Ishikawa (cell line): ENCODE data around the gene ERC1.

Source experiments
- CEBPB ChIP-seq: IDR thresholded peaks from 2 replicates; pipeline ENCODE4 v1.6.1; 2012
- CREB1 ChIP-seq: IDR thresholded peaks from 2 replicates; pipeline ENCODE4 v1.6.1; 2012; ENCODE audit warnings: low read depth
- EGR1 ChIP-seq: IDR thresholded peaks from 2 replicates; pipeline ENCODE4 v1.6.1; 2012
- EP300 ChIP-seq: IDR thresholded peaks from 2 replicates; pipeline ENCODE4 v1.6.1; 2012; ENCODE audit warnings: borderline replicate concordance
- FOXM1 ChIP-seq: IDR thresholded peaks from 2 replicates; pipeline ENCODE4 v1.6.1; 2012; ENCODE audit warnings: low read depth, borderline replicate concordance
- NFIC ChIP-seq: IDR thresholded peaks from 2 replicates; pipeline ENCODE4 v1.6.1; 2012
- RAD21 ChIP-seq: IDR thresholded peaks from 2 replicates; pipeline ENCODE4 v1.6.1; 2012; ENCODE audit warnings: low read depth
- TAF1 ChIP-seq: IDR thresholded peaks from 2 replicates; pipeline ENCODE4 v1.6.1; 2012; ENCODE audit warnings: low read depth, mild to moderate bottlenecking
- TCF12 ChIP-seq: IDR thresholded peaks from 2 replicates; pipeline ENCODE4 v1.6.1; 2012; ENCODE audit warnings: low read depth
- TEAD4 ChIP-seq: IDR thresholded peaks from 2 replicates; pipeline ENCODE4 v1.6.1; 2012
- YY1 ChIP-seq: IDR thresholded peaks from 2 replicates; pipeline ENCODE4 v1.6.1; 2012; ENCODE audit warnings: low read depth
- ZBTB7A ChIP-seq: IDR thresholded peaks from 2 replicates; pipeline ENCODE4 v1.6.1; 2012; ENCODE audit warnings: low read depth
- TF ChIP-seq, protein P1 (sequence below): IDR thresholded peaks from 2 replicates; pipeline ENCODE4 v1.6.1; 2012; ENCODE audit warnings: low read depth, mild to moderate bottlenecking
- TF ChIP-seq, protein P2 (sequence below): IDR thresholded peaks from 2 replicates; pipeline ENCODE4 v1.6.1; 2012
- TF ChIP-seq, protein P3 (sequence below): IDR thresholded peaks from 2 replicates; pipeline ENCODE4 v1.6.1; 2012

The ERC1 gene

DNA sequence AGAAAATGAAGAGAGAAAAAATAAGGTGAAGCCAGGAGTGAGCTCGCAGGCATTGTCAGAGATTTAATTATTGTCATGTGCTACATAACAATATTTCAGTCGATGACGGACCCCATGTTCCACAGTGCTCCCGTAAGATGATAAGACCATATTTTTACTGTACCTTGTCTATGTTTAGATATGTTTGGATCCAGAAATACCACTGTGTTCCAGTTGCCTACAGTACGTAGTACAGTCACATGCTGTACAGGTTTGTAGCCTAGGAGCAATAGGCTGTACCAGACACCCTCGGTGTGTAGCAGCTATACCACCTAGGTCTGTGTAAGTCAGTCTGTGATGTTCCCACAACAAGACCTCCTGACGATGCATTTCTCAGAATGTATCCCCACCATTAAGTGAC lies 465.9 kb downstream of the ERC1 start:
- TF ChIP-seq, protein P1, sequence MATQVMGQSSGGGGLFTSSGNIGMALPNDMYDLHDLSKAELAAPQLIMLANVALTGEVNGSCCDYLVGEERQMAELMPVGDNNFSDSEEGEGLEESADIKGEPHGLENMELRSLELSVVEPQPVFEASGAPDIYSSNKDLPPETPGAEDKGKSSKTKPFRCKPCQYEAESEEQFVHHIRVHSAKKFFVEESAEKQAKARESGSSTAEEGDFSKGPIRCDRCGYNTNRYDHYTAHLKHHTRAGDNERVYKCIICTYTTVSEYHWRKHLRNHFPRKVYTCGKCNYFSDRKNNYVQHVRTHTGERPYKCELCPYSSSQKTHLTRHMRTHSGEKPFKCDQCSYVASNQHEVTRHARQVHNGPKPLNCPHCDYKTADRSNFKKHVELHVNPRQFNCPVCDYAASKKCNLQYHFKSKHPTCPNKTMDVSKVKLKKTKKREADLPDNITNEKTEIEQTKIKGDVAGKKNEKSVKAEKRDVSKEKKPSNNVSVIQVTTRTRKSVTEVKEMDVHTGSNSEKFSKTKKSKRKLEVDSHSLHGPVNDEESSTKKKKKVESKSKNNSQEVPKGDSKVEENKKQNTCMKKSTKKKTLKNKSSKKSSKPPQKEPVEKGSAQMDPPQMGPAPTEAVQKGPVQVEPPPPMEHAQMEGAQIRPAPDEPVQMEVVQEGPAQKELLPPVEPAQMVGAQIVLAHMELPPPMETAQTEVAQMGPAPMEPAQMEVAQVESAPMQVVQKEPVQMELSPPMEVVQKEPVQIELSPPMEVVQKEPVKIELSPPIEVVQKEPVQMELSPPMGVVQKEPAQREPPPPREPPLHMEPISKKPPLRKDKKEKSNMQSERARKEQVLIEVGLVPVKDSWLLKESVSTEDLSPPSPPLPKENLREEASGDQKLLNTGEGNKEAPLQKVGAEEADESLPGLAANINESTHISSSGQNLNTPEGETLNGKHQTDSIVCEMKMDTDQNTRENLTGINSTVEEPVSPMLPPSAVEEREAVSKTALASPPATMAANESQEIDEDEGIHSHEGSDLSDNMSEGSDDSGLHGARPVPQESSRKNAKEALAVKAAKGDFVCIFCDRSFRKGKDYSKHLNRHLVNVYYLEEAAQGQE: no peak
- no peak for TF ChIP-seq EGR1
- TF ChIP-seq, protein P2, sequence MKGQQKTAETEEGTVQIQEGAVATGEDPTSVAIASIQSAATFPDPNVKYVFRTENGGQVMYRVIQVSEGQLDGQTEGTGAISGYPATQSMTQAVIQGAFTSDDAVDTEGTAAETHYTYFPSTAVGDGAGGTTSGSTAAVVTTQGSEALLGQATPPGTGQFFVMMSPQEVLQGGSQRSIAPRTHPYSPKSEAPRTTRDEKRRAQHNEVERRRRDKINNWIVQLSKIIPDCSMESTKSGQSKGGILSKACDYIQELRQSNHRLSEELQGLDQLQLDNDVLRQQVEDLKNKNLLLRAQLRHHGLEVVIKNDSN: no peak
- TF ChIP-seq CREB1: no peak
- TF ChIP-seq, protein P3, sequence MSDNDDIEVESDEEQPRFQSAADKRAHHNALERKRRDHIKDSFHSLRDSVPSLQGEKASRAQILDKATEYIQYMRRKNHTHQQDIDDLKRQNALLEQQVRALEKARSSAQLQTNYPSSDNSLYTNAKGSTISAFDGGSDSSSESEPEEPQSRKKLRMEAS: no peak
- TF ChIP-seq ZBTB7A: no peak
- no peak for TF ChIP-seq TEAD4
- TF ChIP-seq EP300: no peak
- TF ChIP-seq NFIC: no peak

DNA sequence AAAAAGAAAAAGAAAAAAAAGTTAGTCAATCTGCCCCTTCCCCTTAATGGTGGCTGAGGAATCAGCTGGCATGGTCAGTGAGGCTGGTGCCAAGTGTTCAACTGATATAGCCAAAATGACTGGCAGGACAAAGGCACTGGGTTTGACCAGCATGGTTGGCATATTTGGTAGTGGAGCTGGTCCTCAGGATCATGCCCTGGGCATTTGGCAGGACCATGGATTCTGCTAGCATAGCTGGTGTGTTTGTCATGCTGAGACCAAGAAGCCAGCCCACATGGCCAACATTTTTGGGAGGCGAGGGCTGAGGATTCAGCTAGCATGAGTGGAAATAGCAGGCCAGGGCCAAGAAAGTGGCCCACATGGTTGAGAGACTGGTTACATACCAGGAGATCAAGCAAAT lies 466.9 kb downstream of the ERC1 start:
- TF ChIP-seq TEAD4 (0 out of 2 replicates have a peak, but pooled peaks have one; percentile 13), RAD21 (no peak)

DNA sequence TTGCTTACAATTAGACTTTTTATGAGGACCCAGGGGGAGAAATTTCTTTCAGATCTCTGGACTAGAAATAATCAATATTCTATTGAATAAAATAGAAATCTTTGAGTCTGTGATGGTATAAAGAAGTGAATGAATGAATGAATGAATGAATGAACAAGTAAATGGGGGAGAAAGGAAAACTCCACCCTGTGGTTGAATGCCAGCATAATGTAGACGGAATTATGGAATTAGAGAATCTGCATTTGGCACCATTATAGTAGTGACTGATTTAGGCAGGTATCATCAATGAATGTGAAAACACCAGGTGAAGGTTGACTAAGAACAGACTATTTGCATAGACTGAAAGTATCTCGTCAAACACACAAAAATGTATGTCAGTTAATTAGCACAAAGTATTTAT lies 468.3 kb downstream of the ERC1 start:
- TF ChIP-seq NFIC: no peak
- TF ChIP-seq TCF12: no peak
- no peak for TF ChIP-seq TAF1
- TF ChIP-seq CREB1: no peak
- no peak for TF ChIP-seq FOXM1
- TF ChIP-seq, protein P2: no peak
- no peak for TF ChIP-seq CEBPB
- TF ChIP-seq, protein P3: no peak
- TF ChIP-seq RAD21: no peak
- no peak for TF ChIP-seq YY1
- no peak for TF ChIP-seq EP300
- TF ChIP-seq, protein P1: no peak
- TF ChIP-seq EGR1: no peak
- no peak for TF ChIP-seq TEAD4
- no peak for TF ChIP-seq ZBTB7A

DNA sequence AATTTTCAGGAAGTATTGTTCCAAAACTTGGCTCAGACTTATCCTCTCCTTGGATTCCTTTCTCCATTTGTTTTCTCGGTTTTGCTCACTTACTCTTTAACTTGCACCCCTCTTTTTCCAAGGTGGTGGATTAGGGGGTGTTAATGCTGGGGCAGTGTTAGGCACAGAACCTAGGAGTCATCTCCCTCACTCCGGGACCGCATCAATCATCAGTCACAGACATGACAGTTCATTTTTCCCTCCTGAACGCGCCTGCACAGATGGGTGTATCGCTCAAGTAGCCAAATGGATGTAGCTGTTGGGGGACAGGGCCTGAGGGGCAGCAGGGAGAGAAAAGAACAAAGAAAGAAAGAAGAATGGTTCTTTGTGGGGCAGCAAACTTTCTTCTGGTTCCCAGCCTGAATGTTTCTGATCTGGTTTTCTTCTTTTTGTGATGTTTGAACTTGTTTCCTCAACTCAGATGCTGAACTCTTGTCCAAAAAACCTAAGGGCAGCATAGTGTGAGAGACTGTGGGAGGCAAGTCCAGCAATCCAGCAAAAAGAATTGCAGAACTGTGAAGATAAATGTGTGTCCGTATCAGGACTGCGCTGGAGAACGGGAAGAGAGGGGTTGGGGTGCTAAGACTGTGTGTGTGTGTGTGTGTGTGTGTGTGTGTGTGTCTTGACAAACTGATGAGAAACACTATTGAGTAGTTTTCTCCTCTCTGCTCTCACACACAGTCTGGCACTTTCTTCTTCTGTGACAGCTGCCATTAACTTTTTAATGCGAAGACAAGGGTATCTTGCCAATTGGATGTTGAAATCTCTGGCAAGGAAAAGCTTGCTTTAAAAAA lies 472.3 kb downstream of the ERC1 start:
- TF ChIP-seq TEAD4 (no peak), TCF12 (no peak), EGR1 (no peak)
- TF ChIP-seq, protein P3: no peak

DNA sequence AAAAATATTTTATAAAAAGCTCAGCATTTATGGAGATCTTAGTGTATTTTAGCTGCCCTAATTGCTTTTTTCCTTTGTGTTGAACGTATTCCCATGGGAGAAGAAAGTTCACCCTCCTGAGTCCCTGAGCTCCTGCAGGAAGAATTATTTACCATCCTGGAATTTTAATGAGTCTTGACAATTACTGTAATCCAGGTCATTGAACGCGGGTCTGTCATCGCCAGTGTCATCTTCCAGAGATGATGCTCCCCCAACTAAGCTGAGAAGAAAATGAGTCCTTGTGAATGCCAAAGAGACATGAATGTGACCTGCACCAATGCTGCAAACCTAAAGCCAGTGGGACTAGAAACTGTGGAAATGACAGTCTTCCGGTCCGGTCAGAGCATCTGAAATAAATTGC lies 473.9 kb downstream of the ERC1 start:
- TF ChIP-seq FOXM1: no peak
- TF ChIP-seq YY1: no peak

DNA sequence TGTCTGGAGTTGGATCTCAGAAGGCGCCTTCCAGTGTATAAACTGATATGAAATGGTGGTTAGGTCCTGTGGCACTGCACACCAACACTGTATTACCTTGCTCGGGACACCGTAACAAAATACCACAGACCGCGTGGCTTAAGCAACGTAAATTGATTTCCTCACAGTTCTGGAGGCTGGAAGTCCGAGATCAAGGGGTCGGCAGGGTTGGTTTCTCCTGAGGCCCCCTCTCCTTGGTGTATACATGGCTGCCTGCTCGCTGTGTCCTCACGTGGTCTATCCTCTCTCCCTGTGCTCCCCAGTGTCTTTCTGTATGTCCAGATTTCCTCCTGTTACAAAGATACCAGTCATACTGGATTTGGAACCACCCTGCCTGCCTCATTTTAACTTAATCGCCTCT lies 475.0 kb downstream of the ERC1 start:
- TF ChIP-seq CEBPB: no peak
- TF ChIP-seq, protein P2: no peak
- TF ChIP-seq RAD21: no peak
- no peak for TF ChIP-seq YY1
- no peak for TF ChIP-seq TCF12
- no peak for TF ChIP-seq NFIC
- no peak for TF ChIP-seq FOXM1
- TF ChIP-seq TAF1: no peak
- no peak for TF ChIP-seq EGR1
- TF ChIP-seq EP300: no peak
- TF ChIP-seq, protein P3: no peak
- TF ChIP-seq CREB1: no peak
- no peak for TF ChIP-seq TEAD4
- TF ChIP-seq, protein P1: no peak
- no peak for TF ChIP-seq ZBTB7A
